Epithelial cell of proximal tubule (primary cell): ENCODE data around the gene IL7R. TPM values are rescaled to one million over a fixed set of nuclear protein-coding genes. Genes with fewer than 3 reads are reported as not detected.

Source experiments
- DNase-seq: peaks from one replicate; pipeline ENCODE4 v3.0.0-alpha.2; 2011; ENCODE audit warnings: low read depth
- H3K4me3 ChIP-seq: 2 replicates; pipeline ENCODE4 v1.5.1; 2011; ENCODE audit warnings: low read depth, mild to moderate bottlenecking, low read length
- CTCF ChIP-seq: conservative IDR thresholded peaks from 2 replicates; pipeline ENCODE4 v1.5.1; 2012; ENCODE audit warnings: low read depth, mild to moderate bottlenecking, low read length
- total RNA-seq: library from RNA; depleted of rRNA; stranded (reverse); fragments of >200 nt; gene quantifications from 2 replicates; pipeline ENCODE4 v1.2.3, GENCODE V29; 2015

Gene IL7R
- total RNA-seq, 1 donor from 2014 or later: 0.12 TPM

- TF ChIP-seq CTCF: no peak
- H3K4me3 ChIP-seq: no peak overlapping the region
- DNase-seq: no peak
Measured at GRCh38 chr5:35819026-35819425, 37.7 kb upstream of the IL7R start.

- no peak for TF ChIP-seq CTCF
- no peak for DNase-seq
- H3K4me3 ChIP-seq: no peak overlapping the region
Measured at GRCh38 chr5:35819668-35820067, 37.0 kb upstream of the IL7R start.

GRCh38 chr5:35820735-35821134, 36.0 kb upstream of the IL7R start:
- TF ChIP-seq CTCF: no peak
- no peak overlapping the region for H3K4me3 ChIP-seq
- no peak for DNase-seq

- no peak for TF ChIP-seq CTCF
- DNase-seq: no peak
- no peak overlapping the region for H3K4me3 ChIP-seq
Measured at GRCh38 chr5:35821513-35821912, 35.2 kb upstream of the IL7R start.

GRCh38 chr5:35822511-35822910, 34.2 kb upstream of the IL7R start:
- DNase-seq: no peak
- TF ChIP-seq CTCF: no peak

GRCh38 chr5:35823347-35824098, 33.2 kb upstream of the IL7R start:
- H3K4me3 ChIP-seq: no peak overlapping the region
- DNase-seq: no peak
- no peak for TF ChIP-seq CTCF

More at GRCh38 chr5:35822511-35822910, 34.2 kb upstream of the IL7R start:
- H3K4me3 ChIP-seq: no peak overlapping the region

GRCh38 chr5:35826056-35826455, 30.6 kb upstream of the IL7R start:
- no peak for DNase-seq
- TF ChIP-seq CTCF: no peak
- no peak overlapping the region for H3K4me3 ChIP-seq
